ENCODE results near the gene TXNRD2. TPM values are rescaled to one million over a fixed set of nuclear protein-coding genes. Genes with fewer than 3 reads are reported as not detected.

TXNRD2 gene
- total RNA-seq, 2 donors from 2014 or later, result 22.3 to 29.5 TPM

DNA sequence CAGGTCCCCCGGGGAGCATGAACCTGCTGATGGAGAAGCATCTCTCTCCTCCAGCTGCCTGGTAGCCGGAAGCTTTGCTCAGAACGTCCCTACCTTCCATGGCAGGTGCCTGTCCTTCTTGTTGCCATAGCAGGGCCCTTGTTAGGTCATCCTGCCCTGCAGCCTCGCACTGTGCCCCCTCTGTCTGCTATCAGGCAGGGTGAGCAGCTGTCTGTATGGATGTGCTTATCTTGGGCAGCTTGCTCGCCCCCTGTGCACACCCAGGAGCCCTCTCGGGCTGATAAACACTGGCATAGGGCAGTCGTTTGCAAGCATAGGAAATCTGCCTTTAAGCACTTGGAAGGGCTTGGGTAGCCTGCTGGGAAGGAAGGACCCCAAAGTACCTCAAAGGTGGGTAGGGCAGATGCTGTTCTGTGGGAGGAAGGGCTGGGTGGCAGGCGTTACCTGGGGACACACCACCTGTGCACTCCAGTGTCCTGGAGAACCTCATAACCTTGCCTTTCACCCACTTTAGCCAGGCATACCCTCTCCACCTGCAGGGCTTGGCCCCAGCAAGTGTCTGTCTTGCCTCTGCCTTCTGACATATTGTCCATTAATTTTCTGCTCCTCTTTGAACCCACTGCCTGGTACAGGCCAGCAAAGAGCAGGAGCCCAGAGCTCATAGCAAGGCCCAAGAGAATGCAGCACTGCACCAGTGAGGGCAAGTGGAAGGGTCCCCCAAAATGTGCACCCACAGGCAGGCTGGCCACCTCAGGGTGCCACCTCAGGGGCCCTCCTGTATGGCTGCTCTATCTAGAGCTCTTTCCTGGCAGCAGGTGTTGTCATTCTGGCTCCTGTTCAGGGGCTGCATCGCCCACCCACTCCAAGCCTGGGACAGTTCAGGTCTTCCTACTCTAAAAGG, 8.0 kb downstream of the TXNRD2 start:
- Histone ChIP-seq H3K9ac (ENCODE audit: low read depth in 2 of 2, low read length in 2 of 2) (no peak overlapping the region), H3K9me3 (no peaks in the 10 kb centered on the region), H3K4me3 (no peak overlapping the region), H3K27me3 (no peaks in the 10 kb centered on the region), H3K27ac (no peak overlapping the region), H3K4me1 (no peaks in the 10 kb centered on the region), H3K36me3 (no peaks in the 10 kb centered on the region)
- TF ChIP-seq, protein P1, sequence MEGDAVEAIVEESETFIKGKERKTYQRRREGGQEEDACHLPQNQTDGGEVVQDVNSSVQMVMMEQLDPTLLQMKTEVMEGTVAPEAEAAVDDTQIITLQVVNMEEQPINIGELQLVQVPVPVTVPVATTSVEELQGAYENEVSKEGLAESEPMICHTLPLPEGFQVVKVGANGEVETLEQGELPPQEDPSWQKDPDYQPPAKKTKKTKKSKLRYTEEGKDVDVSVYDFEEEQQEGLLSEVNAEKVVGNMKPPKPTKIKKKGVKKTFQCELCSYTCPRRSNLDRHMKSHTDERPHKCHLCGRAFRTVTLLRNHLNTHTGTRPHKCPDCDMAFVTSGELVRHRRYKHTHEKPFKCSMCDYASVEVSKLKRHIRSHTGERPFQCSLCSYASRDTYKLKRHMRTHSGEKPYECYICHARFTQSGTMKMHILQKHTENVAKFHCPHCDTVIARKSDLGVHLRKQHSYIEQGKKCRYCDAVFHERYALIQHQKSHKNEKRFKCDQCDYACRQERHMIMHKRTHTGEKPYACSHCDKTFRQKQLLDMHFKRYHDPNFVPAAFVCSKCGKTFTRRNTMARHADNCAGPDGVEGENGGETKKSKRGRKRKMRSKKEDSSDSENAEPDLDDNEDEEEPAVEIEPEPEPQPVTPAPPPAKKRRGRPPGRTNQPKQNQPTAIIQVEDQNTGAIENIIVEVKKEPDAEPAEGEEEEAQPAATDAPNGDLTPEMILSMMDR (IDR thresholded peaks at IDR 0.05), result no peak
- no peak for DNase-seq
- intact Hi-C loops (cut with DNase I), result loop anchor here (10.0 kb wide), 1 partner anchor 69 kb away; no protein-coding TSS in a partner anchor

DNA sequence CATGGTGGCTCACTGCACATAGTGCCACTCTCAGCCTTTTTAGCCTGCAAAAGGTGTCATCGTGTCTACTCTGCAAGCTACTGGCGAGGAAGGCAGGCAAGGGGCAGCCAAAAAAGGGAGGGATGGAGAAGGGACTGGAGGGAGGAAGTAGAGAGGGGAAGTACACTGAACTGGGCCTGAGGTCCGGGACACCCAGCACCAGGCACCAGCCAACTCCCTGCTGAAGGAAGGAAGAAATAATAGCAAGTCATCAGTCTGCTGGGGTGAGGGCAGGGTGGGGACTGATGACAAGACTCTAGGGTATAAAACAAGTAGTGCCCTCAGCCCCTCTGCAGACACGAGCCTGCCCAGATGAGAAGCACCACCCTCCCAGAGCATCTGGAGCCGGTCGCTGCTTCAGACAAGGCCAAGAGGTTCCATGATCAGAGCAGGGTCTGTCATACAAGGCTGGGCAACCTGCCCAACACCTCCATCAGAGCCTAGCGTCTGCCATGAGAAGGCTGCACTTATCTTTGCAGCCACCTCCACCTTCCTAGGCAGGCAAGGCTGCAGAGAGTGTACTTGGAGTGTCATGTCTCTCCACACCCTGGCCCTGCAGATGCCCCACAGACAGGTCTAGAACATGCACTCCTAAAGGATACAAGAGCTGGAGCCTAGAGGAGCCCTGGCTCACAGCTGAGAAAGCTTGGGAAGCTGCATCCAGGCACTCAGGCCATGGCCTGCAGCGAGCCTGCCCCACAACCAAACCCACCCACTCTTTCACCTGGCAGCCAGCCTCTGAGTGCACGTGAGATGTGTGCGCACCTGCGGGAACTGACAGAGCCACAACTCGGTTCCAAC, 9.0 kb downstream of the TXNRD2 start:
- Histone ChIP-seq H3K9me3 (no peaks in the 10 kb centered on the region), H3K36me3 (no peaks in the 10 kb centered on the region), H3K4me3 (no peak overlapping the region), H3K27ac (no peak overlapping the region), H3K4me1 (no peaks in the 10 kb centered on the region), H3K27me3 (no peaks in the 10 kb centered on the region), H3K9ac (ENCODE audit: low read depth in 2 of 2, low read length in 2 of 2) (no peak overlapping the region)
- intact Hi-C loops (cut with DNase I), result loop anchor here (10.0 kb wide), 1 partner anchor 68 kb away; no protein-coding TSS in a partner anchor
- no peak for DNase-seq
- TF ChIP-seq, protein P1 (IDR thresholded peaks at IDR 0.05), result no peak

DNA sequence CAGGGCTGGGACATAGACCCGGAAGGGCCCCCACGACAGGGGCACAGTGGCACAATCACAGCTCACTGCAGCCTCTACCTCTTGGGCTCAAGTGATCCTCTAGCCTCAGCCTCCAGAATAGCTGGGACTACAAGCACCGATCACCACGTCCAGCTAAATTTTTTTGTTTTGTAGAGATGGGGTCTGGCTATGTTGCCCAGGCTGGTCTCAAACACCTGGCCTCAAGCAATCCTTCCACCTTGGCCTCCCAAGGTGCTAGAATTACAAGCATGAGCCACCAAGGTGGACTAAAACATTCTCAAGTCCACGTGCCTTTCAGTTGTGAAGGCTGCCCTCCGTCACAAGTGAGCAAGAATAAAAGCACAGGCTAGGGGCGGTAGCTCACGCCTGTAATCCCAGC, 10.1 kb downstream of the TXNRD2 start:
- no peak overlapping the region for H3K9ac ChIP-seq (ENCODE audit: low read depth in 2 of 2, low read length in 2 of 2)
- intact Hi-C loops (cut with DNase I), result loop anchor here (10.0 kb wide), 1 partner anchor 67 kb away; no protein-coding TSS in a partner anchor
- no peaks in the 10 kb centered on the region for H3K36me3 ChIP-seq
- no peak for DNase-seq
- no peak overlapping the region for H3K4me3 ChIP-seq
- H3K4me1 ChIP-seq, result no peaks in the 10 kb centered on the region
- no peak overlapping the region for H3K27ac ChIP-seq
- no peaks in the 10 kb centered on the region for H3K9me3 ChIP-seq
- TF ChIP-seq, protein P1 (IDR thresholded peaks at IDR 0.05), result no peak
- no peaks in the 10 kb centered on the region for H3K27me3 ChIP-seq

DNA sequence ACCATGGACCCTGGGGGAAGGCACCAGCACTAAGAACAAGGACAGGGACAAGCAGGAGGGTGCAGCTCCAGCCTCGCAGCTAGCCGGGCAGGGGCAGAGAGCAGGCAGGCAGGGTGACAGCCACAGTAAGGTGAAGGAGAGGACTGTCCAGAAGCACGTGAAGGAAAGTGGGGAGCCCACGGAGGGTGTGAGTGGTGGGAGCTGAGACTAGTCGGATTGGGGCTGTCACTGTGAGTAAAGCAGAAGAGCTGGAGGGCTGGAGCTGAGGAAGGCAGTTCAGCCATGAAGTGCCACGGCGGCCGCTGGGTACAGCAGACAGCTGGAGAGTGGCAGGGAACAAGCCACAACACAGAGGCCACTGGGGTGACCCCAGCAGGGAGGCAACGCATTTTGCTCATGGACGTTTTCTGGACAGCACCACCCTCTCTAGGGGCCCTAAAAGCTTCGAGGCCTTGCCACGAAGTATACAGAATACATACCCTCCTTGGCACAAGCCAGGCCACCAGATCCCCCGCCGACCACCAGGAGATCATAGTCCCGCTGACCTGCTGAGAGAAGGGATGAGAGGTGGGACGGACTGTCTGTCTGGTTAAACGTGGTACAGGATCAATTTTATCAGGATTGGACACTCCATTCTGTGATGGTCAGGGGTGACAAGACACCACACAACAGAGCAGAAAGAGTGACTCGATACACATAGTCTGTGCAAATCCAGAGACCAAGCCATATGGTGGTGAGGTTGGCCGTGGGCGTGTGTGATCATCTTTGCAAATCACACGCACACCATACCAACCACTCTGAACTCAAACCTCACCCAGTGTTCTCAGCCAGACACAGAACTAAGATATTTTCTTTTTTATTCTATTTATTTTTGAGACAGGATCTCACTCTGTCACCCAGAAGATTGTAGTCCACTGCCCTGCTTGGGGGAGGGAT, 10.8 kb downstream of the TXNRD2 start:
- no peak overlapping the region for H3K27ac ChIP-seq
- no peak overlapping the region for H3K9ac ChIP-seq (ENCODE audit: low read depth in 2 of 2, low read length in 2 of 2)
- no peak for DNase-seq
- intact Hi-C loops (cut with DNase I), result loop anchor here (10.0 kb wide), 1 partner anchor 66 kb away; no protein-coding TSS in a partner anchor
- no peaks in the 10 kb centered on the region for H3K4me1 ChIP-seq
- no peaks in the 10 kb centered on the region for H3K9me3 ChIP-seq
- H3K4me3 ChIP-seq, result no peak overlapping the region
- TF ChIP-seq, protein P1 (IDR thresholded peaks at IDR 0.05), result no peak
- H3K27me3 ChIP-seq, result no peaks in the 10 kb centered on the region
- no peaks in the 10 kb centered on the region for H3K36me3 ChIP-seq
